Activated CD8-positive, alpha-beta memory T cell treated with anti-CD3 and anti-CD28 coated beads, Interleukin-2, amount 50 U/mL, for 4 hours (primary cell): Measurements from ENCODE around the gene OR6C76.

Experiments
- DNase-seq: peaks from one replicate; pipeline ENCODE4 v3.0.0-alpha.2; 2020

OR6C76 gene

GRCh38 chr12:55470088-55470829 lies 44.2 kb downstream of the OR6C76 start, which contains the start of gene OR6C70:
Gene OR6C70, minus strand, starts transcription at chr12:55470138. Its CDS starts 0 bp downstream, at chr12:55470138.
- no peak for DNase-seq

- DNase-seq: no peak
Observed at GRCh38 chr12:55472264-55472663, 46.2 kb downstream of the OR6C76 start.
